GM18519 (cell line): ENCODE results near the gene SYNRG.

ENCODE experiments used
- ATAC-seq: cut with Tn5 transposase; IDR thresholded peaks from one replicate; pipeline ENCODE4 v1.9.1; 2021; ENCODE audit warnings: mild to moderate bottlenecking, moderate library complexity; ENCODE audit not compliant: unreplicated experiment, low FRiP score

SYNRG gene

DNA sequence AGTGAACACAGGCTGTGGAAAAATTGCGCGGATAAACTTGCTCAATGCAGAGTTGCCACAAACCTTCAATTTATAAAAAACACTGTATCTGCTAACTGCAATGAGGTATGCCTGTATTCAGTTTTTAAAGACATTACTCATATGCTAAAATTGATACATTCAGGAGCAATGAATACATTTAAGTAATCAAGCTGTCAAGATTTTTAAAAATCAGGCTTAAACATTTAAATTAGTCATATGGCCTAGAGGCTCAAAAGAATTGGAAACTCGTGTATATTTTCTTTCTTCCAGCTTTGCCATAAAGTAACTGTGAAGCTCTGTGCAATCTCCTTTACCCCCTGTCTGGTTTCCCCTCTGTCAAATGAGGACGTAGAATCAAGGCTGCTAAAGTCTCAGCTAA is 4.1 kb downstream of the SYNRG start:
- ATAC-seq = no peak

DNA sequence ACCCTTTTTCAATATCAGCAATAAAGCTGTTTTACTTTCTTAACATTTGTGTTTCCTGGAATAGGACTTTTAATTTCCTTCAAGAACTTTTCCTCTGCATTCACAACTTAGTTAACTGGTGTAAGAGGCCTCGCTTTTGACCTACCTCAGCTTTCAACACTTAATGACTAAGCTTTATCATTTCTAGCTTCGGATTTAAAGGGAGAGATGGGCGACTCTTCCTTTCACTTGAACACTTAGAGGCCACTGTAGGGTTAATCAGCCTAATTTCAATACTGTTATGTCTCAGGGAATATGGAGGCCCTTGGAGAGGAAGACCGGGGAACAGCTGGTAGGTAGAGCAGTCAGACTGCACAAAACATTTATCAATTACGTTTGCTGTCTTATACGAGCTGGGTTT is 4.7 kb downstream of the SYNRG start:
- no peak for ATAC-seq

- ATAC-seq = no peak
These were observed 11.1 kb downstream of the SYNRG start for GRCh38 chr17:37598145-37598544.

DNA sequence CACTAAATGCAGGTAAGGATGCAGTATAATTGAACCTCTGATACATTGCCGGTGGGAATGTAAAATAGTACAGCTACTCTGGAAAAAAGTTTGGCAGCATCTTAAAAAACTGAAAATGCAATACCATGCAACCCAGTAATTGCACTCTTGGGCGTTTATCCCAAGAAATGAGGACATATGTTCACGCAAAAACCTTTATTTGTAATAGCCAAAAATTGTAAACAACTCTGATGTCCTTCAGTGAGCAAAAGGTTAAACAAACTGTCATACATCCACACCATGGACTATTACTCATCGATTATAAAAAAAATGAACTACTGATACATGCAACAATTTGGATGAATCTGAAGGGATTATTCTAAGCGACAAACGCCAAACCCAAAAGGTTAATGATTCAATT is 16.9 kb downstream of the SYNRG start:
- ATAC-seq = no peak

GRCh38 chr17:37585066-37585465 is 24.2 kb downstream of the SYNRG start:
- ATAC-seq = no peak

GRCh38 chr17:37576281-37576680 is 32.9 kb downstream of the SYNRG start:
- ATAC-seq = no peak

GRCh38 chr17:37574427-37574826 is 34.8 kb downstream of the SYNRG start:
- ATAC-seq = no peak

DNA sequence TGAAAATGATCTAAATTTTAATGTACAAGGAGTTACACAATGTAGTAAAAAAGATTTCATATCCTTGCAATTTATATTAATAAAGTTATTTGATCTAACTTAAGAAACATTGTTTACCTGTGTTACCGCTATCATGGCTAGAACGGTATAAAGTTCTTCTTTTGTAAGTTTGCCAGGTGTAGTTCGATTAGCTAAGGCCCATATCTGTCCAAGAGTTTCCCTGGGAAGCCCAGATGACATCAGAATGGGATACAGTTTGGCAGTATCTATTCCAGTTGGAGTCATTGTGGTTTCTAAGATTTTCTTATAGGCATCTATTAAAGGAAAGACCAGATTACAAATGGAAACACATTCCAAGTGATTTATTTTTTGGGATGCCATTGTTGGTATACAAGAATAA is 37.5 kb downstream of the SYNRG start:
- ATAC-seq = no peak

DNA sequence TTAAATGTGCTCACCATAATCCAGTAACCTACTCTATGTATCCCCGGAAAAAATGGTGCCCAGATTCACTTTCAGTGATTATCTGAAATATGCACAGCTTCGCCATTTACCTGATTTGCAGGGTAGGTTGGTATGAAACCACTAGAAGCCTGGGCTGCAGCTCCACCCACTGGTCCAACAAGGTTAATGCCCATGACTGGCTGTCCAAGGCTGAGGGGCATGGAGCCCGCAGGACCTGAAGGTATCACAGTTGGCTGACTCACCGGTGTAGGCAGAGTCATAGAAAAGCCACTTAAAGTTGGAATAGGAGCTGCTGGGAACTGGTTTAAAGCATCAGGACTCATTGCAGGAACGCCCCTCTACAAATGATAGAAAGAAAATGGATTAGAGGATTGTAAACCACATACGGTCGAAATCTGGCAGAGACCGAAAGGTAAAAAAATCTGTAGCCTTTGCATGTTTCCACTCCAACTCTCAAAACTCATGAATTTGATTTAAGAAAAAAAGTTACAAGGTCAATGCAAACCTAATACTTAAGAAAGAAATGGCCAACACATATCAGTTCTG is 38.6 kb downstream of the SYNRG start:
- ATAC-seq = no peak

DNA sequence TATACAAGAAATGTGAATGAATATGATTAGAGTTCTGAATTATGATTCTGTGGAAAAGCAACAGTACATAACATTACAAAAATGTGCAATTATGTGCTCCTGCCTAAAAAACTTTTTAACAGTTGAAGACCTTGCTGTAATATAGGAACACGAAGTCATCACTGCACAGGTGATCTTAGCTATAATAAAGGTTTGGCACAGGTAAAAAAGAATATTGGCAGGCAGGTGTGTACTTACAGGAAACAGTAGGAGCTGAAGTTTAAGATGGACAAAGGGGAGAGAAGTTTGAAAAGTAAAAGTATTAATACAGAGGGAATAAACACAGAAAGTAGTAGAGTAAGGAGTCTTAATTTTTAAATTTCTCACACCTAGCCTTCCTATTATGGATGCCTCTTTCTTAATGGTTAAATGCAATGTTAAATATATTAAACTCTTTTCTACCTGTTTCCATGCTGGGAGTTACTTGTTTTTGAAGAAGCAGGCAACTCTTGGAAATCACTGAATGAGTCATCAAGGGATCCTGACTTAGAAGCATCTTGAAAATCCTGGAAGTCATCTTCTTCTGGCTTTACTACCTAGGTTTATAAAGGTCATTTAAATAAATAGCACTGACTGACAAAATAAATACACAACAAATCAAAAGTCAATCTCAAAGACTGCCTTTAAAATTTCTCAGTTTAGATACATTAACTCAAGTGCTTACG is 40.7 kb downstream of the SYNRG start:
- ATAC-seq = no peak

- no peak for ATAC-seq
These were observed 41.7 kb downstream of the SYNRG start for GRCh38 chr17:37567538-37567937.

DNA sequence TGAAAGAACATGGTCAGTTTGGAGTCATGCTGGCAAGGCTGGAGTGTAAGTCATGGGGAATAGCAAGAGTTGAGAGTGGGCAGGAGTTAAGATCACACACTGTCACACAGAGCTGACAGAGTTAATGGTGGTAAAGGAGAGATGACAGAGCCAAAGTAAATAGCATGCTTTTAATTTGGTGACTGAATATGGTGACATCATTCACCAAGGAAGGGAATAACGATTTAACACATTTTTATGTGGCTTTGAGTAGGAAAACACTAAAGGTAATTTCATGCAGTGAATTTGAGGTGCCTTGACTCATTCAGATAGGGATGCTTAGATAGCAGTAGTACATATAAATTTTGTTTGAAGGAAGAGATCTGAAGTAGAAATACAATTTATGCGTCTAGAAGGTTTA is 42.1 kb downstream of the SYNRG start:
- no peak for ATAC-seq

DNA sequence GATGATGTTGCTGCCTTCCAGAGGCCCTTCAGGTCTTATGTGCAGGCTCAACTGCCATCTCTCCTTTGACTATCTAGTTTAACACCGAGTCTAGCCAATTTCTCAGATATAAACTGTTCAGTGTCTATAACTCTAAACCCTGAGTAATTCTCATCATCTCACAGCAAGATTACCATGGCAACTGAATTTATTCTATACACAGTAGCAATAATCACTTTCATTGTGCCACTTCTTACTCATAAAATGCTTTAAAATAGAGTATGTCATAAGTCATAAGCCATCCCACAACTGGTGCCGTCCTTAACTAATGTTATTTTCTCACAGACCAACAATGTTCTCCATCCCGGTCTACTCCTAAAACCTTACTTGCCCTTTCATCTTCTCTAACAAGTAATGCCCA is 45.0 kb downstream of the SYNRG start:
- no peak for ATAC-seq

DNA sequence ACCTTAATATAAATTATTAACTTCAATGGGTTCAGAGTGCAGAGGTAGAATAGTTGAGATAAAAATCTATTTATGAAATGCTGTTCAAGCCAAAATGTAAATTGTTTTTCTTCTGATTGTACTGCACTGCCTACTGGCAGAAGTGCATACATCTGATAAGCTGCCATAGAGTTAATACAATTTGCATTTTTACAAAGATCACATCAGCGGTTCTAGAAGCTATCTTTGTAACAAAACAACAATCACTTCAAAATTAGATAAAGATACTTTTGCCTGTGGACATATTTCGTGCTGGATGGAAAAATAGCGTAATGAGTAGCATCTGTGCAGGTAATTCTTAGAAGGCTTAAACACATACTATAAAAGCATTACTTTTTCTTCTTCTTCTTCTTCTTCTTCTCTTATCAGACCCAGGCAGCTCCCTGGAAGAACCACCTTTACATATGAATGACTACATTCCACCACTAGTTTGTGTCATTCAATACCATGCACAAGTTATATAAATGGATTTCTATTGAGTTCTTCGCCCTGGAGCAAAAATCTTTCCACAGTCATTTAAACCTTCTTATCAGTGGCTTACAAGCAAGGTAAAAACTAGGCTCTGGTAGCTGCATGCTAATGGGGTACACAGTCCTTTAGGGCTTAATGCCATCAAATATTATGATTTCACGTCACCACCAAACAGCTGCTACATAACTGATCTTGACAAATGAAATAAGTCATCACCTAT is 47.0 kb downstream of the SYNRG start:
- ATAC-seq = no peak

- no peak for ATAC-seq
These were observed 50.9 kb downstream of the SYNRG start for GRCh38 chr17:37558299-37558698.

- ATAC-seq = no peak
These were observed 51.7 kb downstream of the SYNRG start for GRCh38 chr17:37557482-37557881.

DNA sequence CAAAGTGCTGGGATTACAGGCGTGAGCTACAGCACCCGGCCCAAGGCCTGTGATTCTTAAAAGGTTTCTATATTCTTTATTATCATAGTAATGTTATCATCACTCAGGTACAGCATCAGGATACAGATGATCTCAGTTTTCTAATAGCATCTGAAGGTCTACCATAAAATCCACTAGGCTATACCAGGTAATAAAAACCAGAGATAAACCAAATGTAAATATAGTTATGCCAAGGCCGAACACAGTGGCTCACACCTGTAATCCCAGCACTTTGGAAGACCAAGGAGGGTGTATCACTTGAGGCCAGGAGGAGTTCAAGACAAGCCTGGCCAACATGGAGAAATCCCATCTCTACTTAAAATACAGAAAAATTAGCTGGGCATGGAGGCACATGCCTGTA is 53.8 kb downstream of the SYNRG start:
- ATAC-seq = no peak

GRCh38 chr17:37553401-37553966 is 55.7 kb downstream of the SYNRG start:
- ATAC-seq = no peak

DNA sequence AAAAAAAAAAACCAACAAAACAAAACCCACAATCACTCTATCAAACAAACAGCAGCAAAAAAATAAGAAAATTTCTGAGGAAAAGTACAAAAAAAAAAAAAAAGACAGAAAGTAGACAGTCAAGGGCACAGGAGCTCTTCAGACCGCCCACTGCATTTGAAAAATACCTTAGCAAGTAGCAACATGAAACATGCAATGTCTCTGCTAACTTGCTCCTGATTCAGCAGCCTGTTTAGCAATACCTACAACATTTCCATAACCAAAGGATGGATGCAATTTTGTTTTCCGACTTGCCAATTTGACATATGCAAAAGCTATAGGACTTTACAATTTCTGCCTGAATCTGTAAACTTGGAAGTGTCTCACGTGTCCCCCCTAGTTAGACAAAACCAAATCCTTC is 57.4 kb downstream of the SYNRG start:
- ATAC-seq = no peak

GRCh38 chr17:37547986-37548385 is 61.2 kb downstream of the SYNRG start:
- ATAC-seq = no peak

DNA sequence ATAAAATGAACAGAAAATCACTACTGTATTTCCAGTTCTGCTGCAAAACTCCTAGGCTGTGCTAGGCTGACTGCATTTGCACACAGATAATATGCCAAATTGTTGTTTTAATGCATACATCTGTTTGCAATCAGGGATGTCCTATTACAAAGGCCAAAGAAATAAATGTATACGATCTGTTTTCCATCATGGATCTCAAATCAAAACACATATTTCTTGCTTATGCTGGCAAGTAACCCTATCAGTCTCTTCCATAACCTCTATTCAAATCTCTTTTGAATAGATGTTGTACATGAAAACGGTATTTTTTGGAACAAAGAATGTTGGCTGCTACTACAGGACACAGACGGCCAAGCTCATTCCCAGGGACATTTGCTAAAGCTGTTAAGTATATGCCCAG is 62.9 kb downstream of the SYNRG start:
- ATAC-seq = no peak

DNA sequence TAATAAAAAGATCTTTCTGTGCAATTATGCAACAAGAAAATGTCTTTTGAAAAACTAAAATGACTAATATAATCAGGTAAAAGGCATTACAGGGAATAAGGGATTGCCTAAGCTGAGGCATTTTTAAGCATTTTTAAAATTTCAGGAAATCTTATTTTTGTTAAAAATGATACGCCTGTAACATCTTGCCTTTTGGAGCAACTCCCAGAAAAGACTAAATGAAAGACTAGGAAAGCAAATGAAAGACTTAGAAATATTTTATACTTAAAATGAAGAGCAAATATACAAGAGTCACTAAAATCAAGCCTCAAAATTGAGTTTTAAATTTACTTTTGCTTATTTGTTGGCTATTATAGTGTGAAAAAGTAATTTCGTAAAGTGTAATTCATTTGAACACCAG is 63.7 kb downstream of the SYNRG start:
- ATAC-seq = no peak
